Measurements from ENCODE around the gene TSPAN18.
A peak's percentile ranks its signal among the peaks of the same experiment; 100 is the strongest.

Gene TSPAN18

GRCh38 chr11:44851496-44851895 lies 124.7 kb downstream of the TSPAN18 start:
- Histone ChIP-seq H3K23ac (ENCODE audit: low read depth, low read length, poor library complexity) (no peak overlapping the region), H3K27me3 (ENCODE audit: control insufficient read depth in 3 of 3, insufficient read depth in 3 of 3, low read depth in 1 of 3, low read length in 3 of 3) (no peaks in the 10 kb centered on the region), H2BK5ac (ENCODE audit: low read length) (no peak overlapping the region), H3K79me1 (ENCODE audit: low read depth, low read length) (peaks cover 5% of the 10 kb centered on the region), H3K9me3 (replicated peaks in 1 of 2; ENCODE audit: control insufficient read depth in 2 of 2, insufficient read depth in 1 of 2, low read depth in 1 of 2, low read length in 2 of 2) (peaks cover 7 to 11% of the 10 kb centered on the region in 2 donors), H2BK15ac (ENCODE audit: low read length) (no peak overlapping the region), H2BK120ac (ENCODE audit: low read depth, low read length) (no peak overlapping the region), H4K8ac (ENCODE audit: low read depth, low read length) (no peak overlapping the region), H3K27ac (replicated peaks; ENCODE audit: low read length) (no peak overlapping the region), H3K36me3 (replicated peaks in 1 of 2; ENCODE audit: control insufficient read depth in 2 of 2, insufficient read depth in 2 of 2, low read length in 2 of 2) (peaks cover 2% of the 10 kb centered on the region in 2 donors), H3K4ac (ENCODE audit: low read length) (no peak overlapping the region), H3K4me2 (ENCODE audit: insufficient read depth, low read length, poor library complexity, severe bottlenecking) (no peak overlapping the region), H2BK12ac (ENCODE audit: low read length) (no peak overlapping the region), H4K91ac (ENCODE audit: low read depth, low read length, poor library complexity) (no peak overlapping the region), H3K18ac (ENCODE audit: low read length) (no peak overlapping the region), H3K9ac (ENCODE audit: low read depth, low read length, poor library complexity) (no peak overlapping the region), H2AFZ (ENCODE audit: low read length) (no peak overlapping the region), H3K4me1 (ENCODE audit: control insufficient read depth in 2 of 2, insufficient read depth in 1 of 2, low read depth in 1 of 2, low read length in 2 of 2) (peaks cover 14 to 34% of the 10 kb centered on the region in 2 donors), H3K14ac (ENCODE audit: low read length) (no peak overlapping the region), H3K4me3 (ENCODE audit: low read length in 2 of 2) (no peak overlapping the region), H2AK5ac (ENCODE audit: low read depth, low read length) (no peak overlapping the region)
- no CpG with 5 or more reads among the region's 5 CpGs for WGBS, 2 donors (ENCODE audit: extremely low coverage in 2 of 2, insufficient read length in 2 of 2, insufficient replicate concordance in 1 of 2)
- no peak for DNase-seq (ENCODE audit: low spot score)

DNA sequence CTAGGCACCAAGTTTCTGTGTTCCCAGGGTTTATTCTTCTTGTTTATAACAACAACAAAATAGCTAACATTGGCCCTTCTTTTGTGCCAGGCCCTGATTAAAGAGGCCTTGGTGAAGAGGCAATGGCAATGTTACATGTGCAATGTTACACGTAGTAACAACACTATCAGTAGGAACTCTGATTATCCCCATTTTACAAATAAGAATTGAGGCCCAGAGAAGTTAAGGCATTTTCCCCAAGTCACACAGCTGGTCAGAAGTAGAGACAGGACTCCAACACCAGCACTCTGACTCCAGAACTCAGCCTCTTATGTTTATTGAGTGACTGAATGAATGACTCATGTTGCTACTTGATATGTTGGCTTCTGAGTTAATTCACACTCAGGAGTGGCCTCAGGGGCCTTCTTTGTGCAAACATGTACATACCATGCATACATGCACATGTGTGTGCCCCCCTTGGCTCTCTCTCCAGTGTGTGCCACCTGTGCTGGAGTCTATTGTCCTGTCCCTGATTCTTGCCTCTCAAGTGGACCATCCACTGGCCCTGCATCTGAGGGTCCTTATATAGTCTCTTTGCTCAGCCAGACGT lies 125.5 kb downstream of the TSPAN18 start:
- H4K8ac ChIP-seq (ENCODE audit: low read depth, low read length): no peak overlapping the region
- H4K91ac ChIP-seq (ENCODE audit: low read depth, low read length, poor library complexity): no peak overlapping the region
- no peak overlapping the region for H3K14ac ChIP-seq (ENCODE audit: low read length)
- H2BK120ac ChIP-seq (ENCODE audit: low read depth, low read length): no peak overlapping the region
- no peak overlapping the region for H2AFZ ChIP-seq (ENCODE audit: low read length)
- H3K4me1 ChIP-seq (ENCODE audit: control insufficient read depth in 2 of 2, insufficient read depth in 1 of 2, low read depth in 1 of 2, low read length in 2 of 2): peaks cover 14 to 35% of the 10 kb centered on the region in 2 donors
- no CpG with 5 or more reads among the region's 2 CpGs for WGBS, 2 donors (ENCODE audit: extremely low coverage in 2 of 2, insufficient read length in 2 of 2, insufficient replicate concordance in 1 of 2)
- H3K9ac ChIP-seq (ENCODE audit: low read depth, low read length, poor library complexity): no peak overlapping the region
- no peak overlapping the region for H2BK15ac ChIP-seq (ENCODE audit: low read length)
- no peak for DNase-seq (ENCODE audit: low spot score)
- H3K27me3 ChIP-seq (ENCODE audit: control insufficient read depth in 3 of 3, insufficient read depth in 3 of 3, low read depth in 1 of 3, low read length in 3 of 3): no peaks in the 10 kb centered on the region
- peaks cover 0 to under 1% of the 10 kb centered on the region in 2 donors for H3K36me3 ChIP-seq (replicated peaks in 1 of 2; ENCODE audit: control insufficient read depth in 2 of 2, insufficient read depth in 2 of 2, low read length in 2 of 2)
- H2AK5ac ChIP-seq (ENCODE audit: low read depth, low read length): no peak overlapping the region
- H2BK5ac ChIP-seq (ENCODE audit: low read length): no peak overlapping the region
- no peak overlapping the region for H3K4me2 ChIP-seq (ENCODE audit: insufficient read depth, low read length, poor library complexity, severe bottlenecking)
- no peak overlapping the region for H3K4me3 ChIP-seq (ENCODE audit: low read length in 2 of 2)
- no peak overlapping the region for H3K4ac ChIP-seq (ENCODE audit: low read length)
- peaks cover 6% of the 10 kb centered on the region for H3K79me1 ChIP-seq (ENCODE audit: low read depth, low read length)
- no peak overlapping the region for H3K27ac ChIP-seq (replicated peaks; ENCODE audit: low read length)
- no peak overlapping the region for H3K23ac ChIP-seq (ENCODE audit: low read depth, low read length, poor library complexity)
- no peak overlapping the region for H2BK12ac ChIP-seq (ENCODE audit: low read length)
- H3K9me3 ChIP-seq (replicated peaks in 1 of 2; ENCODE audit: control insufficient read depth in 2 of 2, insufficient read depth in 1 of 2, low read depth in 1 of 2, low read length in 2 of 2): peaks cover 0 to 3% of the 10 kb centered on the region in 2 donors
- H3K18ac ChIP-seq (ENCODE audit: low read length): no peak overlapping the region

DNA sequence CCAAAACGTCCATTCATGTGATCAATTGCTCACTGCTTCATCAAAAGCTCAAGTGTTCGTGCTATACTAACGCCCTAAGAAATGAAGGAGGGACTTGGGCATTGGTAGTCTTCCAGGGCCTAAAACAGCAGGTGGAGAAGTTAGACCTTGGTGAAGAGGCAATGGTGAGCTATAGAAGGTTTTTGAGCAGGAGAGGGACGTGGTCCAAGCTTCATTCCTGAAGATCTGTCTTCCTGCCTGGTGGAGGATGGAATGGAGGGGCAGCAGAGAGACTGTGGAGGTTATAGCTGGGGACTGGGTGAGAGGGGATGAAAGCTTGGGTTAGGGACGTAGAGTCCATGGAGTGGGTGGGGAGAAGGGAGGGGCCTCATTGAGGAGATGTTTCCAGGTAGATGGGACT lies 126.2 kb downstream of the TSPAN18 start:
- Histone ChIP-seq H2AK5ac (ENCODE audit: low read depth, low read length) (no peak overlapping the region), H2BK5ac (ENCODE audit: low read length) (no peak overlapping the region), H3K27me3 (ENCODE audit: control insufficient read depth in 3 of 3, insufficient read depth in 3 of 3, low read depth in 1 of 3, low read length in 3 of 3) (no peaks in the 10 kb centered on the region), H3K4ac (ENCODE audit: low read length) (no peak overlapping the region), H3K4me1 (ENCODE audit: control insufficient read depth in 2 of 2, insufficient read depth in 1 of 2, low read depth in 1 of 2, low read length in 2 of 2) (peaks cover 14 to 35% of the 10 kb centered on the region in 2 donors), H2BK12ac (ENCODE audit: low read length) (no peak overlapping the region), H3K27ac (replicated peaks; ENCODE audit: low read length) (no peak overlapping the region), H4K8ac (ENCODE audit: low read depth, low read length) (no peak overlapping the region), H3K14ac (ENCODE audit: low read length) (no peak overlapping the region), H3K23ac (ENCODE audit: low read depth, low read length, poor library complexity) (no peak overlapping the region), H3K4me3 (ENCODE audit: low read length in 2 of 2) (no peak overlapping the region), H3K79me1 (ENCODE audit: low read depth, low read length) (peaks cover 7% of the 10 kb centered on the region), H4K91ac (ENCODE audit: low read depth, low read length, poor library complexity) (no peak overlapping the region), H3K4me2 (ENCODE audit: insufficient read depth, low read length, poor library complexity, severe bottlenecking) (no peak overlapping the region), H3K18ac (ENCODE audit: low read length) (no peak overlapping the region), H2BK15ac (ENCODE audit: low read length) (no peak overlapping the region), H2BK120ac (ENCODE audit: low read depth, low read length) (no peak overlapping the region), H3K9ac (ENCODE audit: low read depth, low read length, poor library complexity) (no peak overlapping the region), H3K36me3 (replicated peaks in 1 of 2; ENCODE audit: control insufficient read depth in 2 of 2, insufficient read depth in 2 of 2, low read length in 2 of 2) (no peaks in the 10 kb centered on the region), H3K9me3 (replicated peaks in 1 of 2; ENCODE audit: control insufficient read depth in 2 of 2, insufficient read depth in 1 of 2, low read depth in 1 of 2, low read length in 2 of 2) (no peaks in the 10 kb centered on the region), H2AFZ (ENCODE audit: low read length) (no peak overlapping the region)
- no peak for DNase-seq (ENCODE audit: low spot score)
- WGBS, 2 donors (ENCODE audit: extremely low coverage in 2 of 2, insufficient read length in 2 of 2, insufficient replicate concordance in 1 of 2): no CpG with 5 or more reads among the region's 5 CpGs

- WGBS, 2 donors (ENCODE audit: extremely low coverage in 2 of 2, insufficient read length in 2 of 2, insufficient replicate concordance in 1 of 2): no CpG with 5 or more reads among the region's 9 CpGs
- Histone ChIP-seq H3K14ac (ENCODE audit: low read length) (no peak overlapping the region), H3K23ac (ENCODE audit: low read depth, low read length, poor library complexity) (no peak overlapping the region), H3K9me3 (replicated peaks in 1 of 2; ENCODE audit: control insufficient read depth in 2 of 2, insufficient read depth in 1 of 2, low read depth in 1 of 2, low read length in 2 of 2) (no peaks in the 10 kb centered on the region), H3K9ac (ENCODE audit: low read depth, low read length, poor library complexity) (no peak overlapping the region), H2AFZ (ENCODE audit: low read length) (no peak overlapping the region), H3K79me1 (ENCODE audit: low read depth, low read length) (peaks cover 7% of the 10 kb centered on the region), H3K36me3 (replicated peaks in 1 of 2; ENCODE audit: control insufficient read depth in 2 of 2, insufficient read depth in 2 of 2, low read length in 2 of 2) (no peaks in the 10 kb centered on the region), H2BK12ac (ENCODE audit: low read length) (no peak overlapping the region), H3K27ac (replicated peaks; ENCODE audit: low read length) (no peak overlapping the region), H3K4me2 (ENCODE audit: insufficient read depth, low read length, poor library complexity, severe bottlenecking) (no peak overlapping the region), H4K8ac (ENCODE audit: low read depth, low read length) (no peak overlapping the region), H3K4me1 (ENCODE audit: control insufficient read depth in 2 of 2, insufficient read depth in 1 of 2, low read depth in 1 of 2, low read length in 2 of 2) (peaks cover 14 to 35% of the 10 kb centered on the region in 2 donors), H2AK5ac (ENCODE audit: low read depth, low read length) (peak overlapping the region; percentile 66), H2BK5ac (ENCODE audit: low read length) (no peak overlapping the region), H3K4ac (ENCODE audit: low read length) (no peak overlapping the region), H3K18ac (ENCODE audit: low read length) (peak overlapping the region; percentile 72), H2BK120ac (ENCODE audit: low read depth, low read length) (no peak overlapping the region), H2BK15ac (ENCODE audit: low read length) (no peak overlapping the region), H3K4me3 (ENCODE audit: low read length in 2 of 2) (no peak overlapping the region), H4K91ac (ENCODE audit: low read depth, low read length, poor library complexity) (no peak overlapping the region), H3K27me3 (ENCODE audit: control insufficient read depth in 3 of 3, insufficient read depth in 3 of 3, low read depth in 1 of 3, low read length in 3 of 3) (no peaks in the 10 kb centered on the region)
- no peak for DNase-seq (ENCODE audit: low spot score)
Observed at GRCh38 chr11:44853666-44854065, 126.9 kb downstream of the TSPAN18 start.
